ENCODE results near the gene FER. TPM values are rescaled to one million over a fixed set of nuclear protein-coding genes. Genes with fewer than 3 reads are reported as not detected.
"Not testable (repeated sequence)": the region's sequence is repeated elsewhere in the genome, so short reads cannot be mapped to it uniquely, and the experiment has no call there.

FER gene
- total RNA-seq, 1 donor from 2014 or later = 12.8 TPM

DNA sequence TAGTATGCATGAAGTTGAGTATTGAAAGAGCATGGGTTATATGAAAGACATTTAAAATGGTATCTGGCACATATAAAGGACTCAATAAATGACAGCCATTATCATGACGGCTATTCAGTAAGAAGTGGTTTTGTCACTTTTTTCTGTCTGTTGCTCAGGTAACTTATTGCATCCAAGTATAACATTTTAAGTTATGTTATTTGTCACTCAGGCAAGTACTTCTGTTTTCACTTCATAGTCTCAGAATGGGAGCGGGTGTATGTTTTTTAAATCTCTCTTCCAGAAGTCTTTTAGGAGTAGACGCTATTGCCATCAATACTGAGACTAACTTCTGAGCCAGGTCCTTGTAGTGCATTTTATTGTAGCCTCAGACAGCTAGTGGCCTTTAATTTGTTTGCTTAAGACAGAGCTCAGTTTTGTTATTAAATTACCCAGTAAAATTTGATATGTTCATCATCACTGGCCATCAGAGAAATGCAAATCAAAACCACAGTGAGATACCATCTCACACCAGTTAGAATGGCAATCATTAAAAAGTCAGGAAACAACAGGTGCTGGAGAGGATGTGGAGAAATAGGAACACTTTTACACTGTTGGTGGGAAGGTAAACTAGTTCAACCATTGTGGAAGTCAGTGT, 423.9 kb downstream of the FER start:
- ATAC-seq (ENCODE audit: poor library complexity); DNase-seq; intact Hi-C loops (cut with DNase I): not testable (repeated sequence)

- no peak for DNase-seq
- ATAC-seq (ENCODE audit: poor library complexity) = no peak
- intact Hi-C loops (cut with DNase I) = no loop called here
Measured at GRCh38 chr5:109173036-109173794, 425.5 kb downstream of the FER start.

- ATAC-seq (ENCODE audit: poor library complexity) = peak; percentile 72
Measured at GRCh38 chr5:109177227-109177626, 429.5 kb downstream of the FER start.

GRCh38 chr5:109177782-109178181, 430.1 kb downstream of the FER start:
- no peak for ATAC-seq (ENCODE audit: poor library complexity)
- intact Hi-C loops (cut with DNase I) = no loop called here
- no peak for DNase-seq

More at GRCh38 chr5:109177227-109177626, 429.5 kb downstream of the FER start:
- no peak for DNase-seq
- intact Hi-C loops (cut with DNase I) = no loop called here

- intact Hi-C loops (cut with DNase I) = no loop called here
- ATAC-seq (ENCODE audit: poor library complexity) (no peak), DNase-seq (no peak)
Measured at GRCh38 chr5:109180668-109181067, 433.0 kb downstream of the FER start.

GRCh38 chr5:109186759-109187158, 439.1 kb downstream of the FER start:
- intact Hi-C loops (cut with DNase I) = no loop called here
- no peak for ATAC-seq (ENCODE audit: poor library complexity)
- no peak for DNase-seq

DNA sequence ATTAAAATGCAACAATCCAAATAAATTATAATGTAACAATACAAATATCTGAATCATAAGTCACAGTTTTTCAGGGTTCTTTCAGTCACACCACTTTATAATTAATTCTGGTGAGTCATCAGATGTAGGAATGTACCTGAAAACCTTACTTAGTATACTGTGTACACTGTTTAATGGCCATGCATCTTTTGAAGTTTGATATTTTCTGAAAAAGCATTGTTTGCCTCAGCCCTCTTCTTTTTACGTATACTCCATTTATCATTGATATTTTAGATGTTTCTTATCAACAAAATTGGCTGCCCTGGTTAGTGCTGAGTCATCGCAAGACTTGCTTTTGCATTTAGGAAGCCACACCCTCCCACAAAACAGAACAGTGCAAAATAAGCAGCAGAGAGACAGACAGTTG, 443.5 kb downstream of the FER start:
- intact Hi-C loops (cut with DNase I) = no loop called here
- ATAC-seq (ENCODE audit: poor library complexity) (peak; percentile 55), DNase-seq (no peak)

- ATAC-seq (ENCODE audit: poor library complexity) (no peak), DNase-seq (no peak)
- intact Hi-C loops (cut with DNase I) = no loop called here
Measured at GRCh38 chr5:109192027-109192426, 444.3 kb downstream of the FER start.

DNA sequence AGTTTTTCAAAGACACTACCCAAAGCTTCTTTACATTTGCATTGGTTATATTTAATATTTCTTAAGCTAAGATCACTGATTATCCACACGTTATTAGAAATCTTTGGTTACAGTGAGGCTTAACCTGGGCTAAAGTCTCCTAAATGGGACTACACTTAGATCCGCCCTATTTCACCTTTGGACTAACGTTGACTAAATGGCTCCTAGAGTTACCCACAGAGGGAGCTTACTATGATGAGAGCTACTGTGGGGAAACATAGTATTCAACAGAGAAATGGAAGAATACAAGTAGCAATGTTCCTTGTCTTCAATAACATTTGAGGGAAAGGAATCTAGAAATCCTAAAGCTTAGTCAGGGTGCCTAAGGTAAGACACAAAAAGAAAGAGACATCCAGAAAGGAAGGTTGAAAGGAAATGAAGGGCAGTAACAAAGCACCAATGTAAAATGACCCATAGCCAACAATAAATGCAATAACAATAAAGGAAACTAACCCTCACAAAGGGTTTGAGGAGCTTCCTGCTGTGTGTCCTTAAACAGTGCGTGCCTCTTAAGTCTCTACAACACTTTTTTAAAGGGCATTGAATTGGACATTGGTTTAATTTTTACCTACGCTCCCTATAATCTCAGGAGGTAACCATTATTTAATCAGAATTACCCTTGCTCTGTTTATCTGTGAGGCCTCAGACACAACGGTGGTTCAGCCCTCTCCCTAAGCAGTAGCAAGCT, 445.0 kb downstream of the FER start:
- ATAC-seq (ENCODE audit: poor library complexity) (no peak), DNase-seq (no peak)
- intact Hi-C loops (cut with DNase I) = no loop called here

DNA sequence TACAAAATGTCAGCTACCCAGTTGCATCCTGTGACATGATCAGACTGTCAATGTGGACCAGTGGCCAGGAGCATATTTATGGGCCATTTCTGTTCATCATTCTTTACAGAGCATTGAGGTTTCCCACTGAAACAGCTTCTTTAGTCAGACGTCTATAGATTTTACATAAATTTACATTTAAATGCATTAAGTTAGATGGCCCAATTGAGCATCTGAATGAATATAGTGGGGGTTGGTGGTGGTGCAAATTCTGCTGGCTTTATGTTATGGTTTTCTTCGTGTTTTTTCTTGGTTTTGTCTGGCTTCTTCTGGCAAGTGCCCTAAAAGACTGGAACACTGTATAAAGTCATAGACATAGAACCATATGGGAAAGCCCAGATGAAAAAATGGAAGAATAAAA, 448.0 kb downstream of the FER start:
- DNase-seq (no peak), ATAC-seq (ENCODE audit: poor library complexity) (no peak)
- intact Hi-C loops (cut with DNase I) = no loop called here

GRCh38 chr5:109196087-109196822, 448.6 kb downstream of the FER start:
- intact Hi-C loops (cut with DNase I) = no loop called here
- no peak for ATAC-seq (ENCODE audit: poor library complexity)
- DNase-seq = no peak

DNA sequence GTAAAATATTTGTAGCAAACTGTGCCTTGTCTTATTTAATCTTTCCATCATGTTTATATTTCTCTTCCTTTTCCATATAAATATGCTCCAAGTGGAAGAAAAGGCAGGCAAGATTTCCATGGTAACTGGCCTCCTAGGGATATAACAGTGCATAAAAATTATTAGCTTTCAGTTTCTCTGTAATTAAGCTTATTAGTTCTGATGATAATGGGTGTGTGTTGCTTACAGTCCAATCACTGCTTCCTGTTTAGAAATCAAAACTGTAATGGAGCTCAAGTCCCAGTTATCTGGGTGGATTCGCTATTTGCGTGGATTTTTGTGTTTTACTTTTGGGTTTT, 449.1 kb downstream of the FER start:
- intact Hi-C loops (cut with DNase I) = no loop called here
- no peak for ATAC-seq (ENCODE audit: poor library complexity)
- no peak for DNase-seq

DNA sequence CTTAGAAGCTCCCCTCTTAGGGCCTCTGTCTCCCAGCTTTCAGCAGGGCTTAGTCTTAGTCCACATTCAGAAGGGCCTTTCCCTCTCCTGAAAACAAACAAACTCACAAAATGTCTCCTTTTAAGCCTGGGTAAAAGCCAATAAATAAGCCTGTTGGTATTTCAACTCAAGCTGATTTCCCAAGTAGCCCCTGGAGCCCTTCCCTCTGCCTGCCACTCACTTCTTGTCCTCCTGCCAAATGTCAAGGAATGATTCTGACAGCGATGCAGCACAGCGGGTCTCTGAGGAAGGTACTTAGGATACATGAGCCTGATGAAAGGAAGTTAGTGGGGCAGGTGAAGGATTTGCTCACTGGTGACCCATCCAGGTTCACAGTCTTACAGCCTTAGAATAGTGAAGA, 451.6 kb downstream of the FER start:
- ATAC-seq (ENCODE audit: poor library complexity) (no peak), DNase-seq (no peak)
- intact Hi-C loops (cut with DNase I) = no loop called here

- ATAC-seq (ENCODE audit: poor library complexity) (no peak), DNase-seq (no peak)
- intact Hi-C loops (cut with DNase I) = no loop called here
Measured at GRCh38 chr5:109199799-109200620, 452.3 kb downstream of the FER start.

- DNase-seq (no peak), ATAC-seq (ENCODE audit: poor library complexity) (no peak)
- intact Hi-C loops (cut with DNase I) = no loop called here
Measured at GRCh38 chr5:109215040-109215439, 467.3 kb downstream of the FER start.

DNA sequence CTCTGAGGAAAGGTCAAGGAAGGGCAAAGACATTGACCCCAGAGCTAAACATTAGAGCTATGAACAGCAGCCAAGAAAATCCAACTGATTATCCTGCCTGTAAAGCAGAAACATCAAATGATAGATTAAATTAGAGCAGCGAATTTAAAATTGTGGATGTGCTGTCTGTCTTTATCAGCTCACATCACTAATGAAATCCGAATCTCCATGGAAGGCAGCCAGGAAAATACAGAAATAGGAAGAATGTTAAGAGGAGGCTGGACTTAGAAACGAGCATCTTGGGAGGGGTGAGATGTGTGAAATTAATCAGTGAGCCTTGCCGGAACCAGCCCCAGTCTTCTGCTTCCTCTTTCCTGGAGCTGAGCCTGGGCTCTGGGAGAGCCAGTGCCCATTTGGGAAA, 471.1 kb downstream of the FER start:
- ATAC-seq (ENCODE audit: poor library complexity) = no peak
- intact Hi-C loops (cut with DNase I) = no loop called here
- no peak for DNase-seq

GRCh38 chr5:109223531-109223930, 475.8 kb downstream of the FER start:
- intact Hi-C loops (cut with DNase I) = no loop called here
- no peak for ATAC-seq (ENCODE audit: poor library complexity)
- no peak for DNase-seq

DNA sequence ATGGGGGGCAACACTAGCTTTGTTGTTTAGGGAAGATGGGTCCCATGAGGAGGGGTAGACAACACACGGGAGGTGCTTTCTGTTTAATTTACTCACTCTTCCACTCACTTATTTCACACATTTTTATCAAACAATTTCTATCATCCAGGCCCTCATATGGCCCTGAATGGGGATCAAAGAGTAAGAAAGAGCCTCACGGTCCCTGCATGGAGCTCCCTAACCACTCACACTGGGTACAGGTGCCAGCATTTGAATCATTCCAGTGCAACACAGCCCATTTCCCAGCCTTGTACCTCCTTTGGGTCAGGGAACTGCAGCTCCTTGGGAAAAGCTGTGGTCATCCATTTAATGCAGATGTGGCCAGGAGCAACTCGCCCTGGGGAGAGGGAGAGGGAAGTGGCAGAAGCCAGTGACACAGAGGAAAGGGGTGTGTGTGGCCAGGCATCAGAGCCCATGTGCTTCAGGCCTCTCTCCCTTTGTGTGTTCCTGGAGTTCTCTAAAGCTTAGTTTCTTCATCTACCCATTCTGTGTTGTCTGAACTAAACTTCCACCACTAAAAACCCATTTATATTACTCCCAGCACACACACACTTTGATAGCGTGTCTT, 476.7 kb downstream of the FER start:
- DNase-seq (no peak), ATAC-seq (ENCODE audit: poor library complexity) (no peak)
- intact Hi-C loops (cut with DNase I) = no loop called here
